ENCODE results near the gene CES2.
"Not testable (repeated sequence)": the region's sequence is repeated elsewhere in the genome, so short reads cannot be mapped to it uniquely, and the experiment has no call there.

The CES2 gene

DNA sequence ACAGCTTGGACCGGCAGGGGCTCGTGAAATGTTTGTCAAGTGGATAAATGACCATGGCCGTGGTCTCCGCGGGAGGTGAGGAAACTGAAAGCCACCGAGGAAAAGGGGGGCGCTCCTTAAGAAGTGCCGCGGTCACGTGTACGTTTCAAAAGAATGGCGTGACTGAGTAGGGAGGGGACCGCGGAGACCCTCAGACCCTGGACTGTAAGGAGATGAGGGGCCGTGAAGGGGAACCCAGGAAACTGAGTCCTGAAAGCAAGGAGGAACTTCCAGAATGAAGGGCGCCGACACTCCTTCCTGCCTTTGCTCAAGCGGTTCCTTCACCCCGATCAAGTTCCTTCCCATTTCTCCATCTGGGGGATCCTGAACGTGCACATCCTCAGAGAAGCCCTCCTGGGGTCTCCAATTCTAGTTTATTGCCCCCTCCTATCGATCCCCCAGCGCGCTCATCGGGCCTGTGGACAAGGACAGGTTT is 440 bp upstream of the CES2 start:
- peak; percentile 33 for DNase-seq (ENCODE audit: low read depth)

DNA sequence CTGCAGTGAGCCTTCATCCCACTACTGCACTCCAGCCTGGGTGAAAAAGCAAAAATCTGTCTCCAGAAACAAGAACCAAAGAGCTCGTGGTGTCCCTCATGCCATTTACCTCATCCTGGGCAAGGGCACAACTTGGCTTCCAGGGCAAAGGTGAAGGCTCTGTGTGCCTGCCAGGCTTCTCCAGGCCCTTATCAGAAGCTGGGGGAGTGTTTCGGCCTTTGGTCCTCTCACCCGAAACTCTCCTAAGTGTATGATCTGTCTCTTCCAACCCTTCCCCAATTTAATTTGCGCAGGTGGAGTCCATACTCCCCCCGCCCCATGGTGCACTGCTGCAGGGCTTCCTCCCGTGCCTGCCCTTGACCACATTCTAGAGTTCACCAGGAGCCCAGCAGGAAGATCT is 1.1 kb downstream of the CES2 start:
- no peak for DNase-seq (ENCODE audit: low read depth)

GRCh38 chr16:66936889-66937554 is 1.7 kb downstream of the CES2 start:
- no peak for DNase-seq (ENCODE audit: low read depth)

- DNase-seq (ENCODE audit: low read depth): no peak
Observed at GRCh38 chr16:66937725-66938337, 2.5 kb downstream of the CES2 start.

DNA sequence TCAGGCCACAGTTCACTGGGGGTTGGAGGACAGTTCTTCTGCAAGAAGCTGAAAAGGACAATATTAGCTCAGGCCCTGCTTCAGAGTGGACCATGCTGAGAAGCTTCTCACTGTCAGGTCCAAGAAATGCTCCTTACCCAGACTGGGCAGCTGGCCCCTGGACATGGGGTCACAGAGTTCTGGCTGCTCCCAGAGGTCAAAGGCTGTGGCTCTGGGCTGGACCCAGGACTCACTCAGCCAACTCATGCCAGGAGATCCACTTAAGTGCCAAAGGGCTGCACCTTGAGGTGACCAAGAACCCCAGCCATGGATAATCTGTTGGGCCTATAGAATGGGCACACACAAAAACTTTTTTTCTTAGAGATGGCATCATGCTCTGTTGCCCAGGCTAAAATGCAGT is 4.0 kb downstream of the CES2 start:
- DNase-seq (ENCODE audit: low read depth): no peak

DNA sequence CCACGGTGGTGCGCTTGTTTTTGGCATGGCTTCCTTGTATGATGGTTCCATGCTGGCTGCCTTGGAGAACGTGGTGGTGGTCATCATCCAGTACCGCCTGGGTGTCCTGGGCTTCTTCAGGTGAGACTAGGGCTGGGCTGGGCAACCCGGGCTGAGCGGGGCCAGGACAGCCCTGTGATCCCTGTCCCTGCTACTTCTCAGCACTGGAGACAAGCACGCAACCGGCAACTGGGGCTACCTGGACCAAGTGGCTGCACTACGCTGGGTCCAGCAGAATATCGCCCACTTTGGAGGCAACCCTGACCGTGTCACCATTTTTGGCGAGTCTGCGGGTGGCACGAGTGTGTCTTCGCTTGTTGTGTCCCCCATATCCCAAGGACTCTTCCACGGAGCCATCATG is 4.9 kb downstream of the CES2 start:
- no peak for DNase-seq (ENCODE audit: low read depth)

- no peak for DNase-seq (ENCODE audit: low read depth)
Observed at GRCh38 chr16:66942981-66943380, 7.7 kb downstream of the CES2 start.

- no peak for DNase-seq (ENCODE audit: low read depth)
Observed at GRCh38 chr16:66943426-66944053, 8.2 kb downstream of the CES2 start.

DNA sequence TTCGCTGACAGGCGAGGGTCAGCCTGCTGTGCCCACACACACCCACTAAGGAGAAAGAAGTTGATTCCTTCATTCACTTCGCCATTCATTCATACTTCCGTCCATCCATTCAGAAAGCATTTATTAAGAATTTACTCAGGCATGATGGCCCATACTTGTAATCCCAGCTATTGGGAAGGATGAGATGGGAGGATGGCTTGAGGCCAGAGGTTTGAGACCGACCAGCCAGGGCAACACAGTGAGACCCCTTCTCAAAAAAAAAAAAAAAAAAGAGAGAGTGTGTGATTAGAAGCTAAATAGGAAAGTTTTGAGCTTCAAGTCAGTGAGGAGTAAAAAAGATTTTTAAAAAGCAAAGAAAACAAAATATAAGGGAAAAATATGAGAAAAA is 8.7 kb downstream of the CES2 start:
- no peak for DNase-seq (ENCODE audit: low read depth)

GRCh38 chr16:66944971-66945370 is 9.7 kb downstream of the CES2 start:
- DNase-seq (ENCODE audit: low read depth): not testable (repeated sequence)

DNA sequence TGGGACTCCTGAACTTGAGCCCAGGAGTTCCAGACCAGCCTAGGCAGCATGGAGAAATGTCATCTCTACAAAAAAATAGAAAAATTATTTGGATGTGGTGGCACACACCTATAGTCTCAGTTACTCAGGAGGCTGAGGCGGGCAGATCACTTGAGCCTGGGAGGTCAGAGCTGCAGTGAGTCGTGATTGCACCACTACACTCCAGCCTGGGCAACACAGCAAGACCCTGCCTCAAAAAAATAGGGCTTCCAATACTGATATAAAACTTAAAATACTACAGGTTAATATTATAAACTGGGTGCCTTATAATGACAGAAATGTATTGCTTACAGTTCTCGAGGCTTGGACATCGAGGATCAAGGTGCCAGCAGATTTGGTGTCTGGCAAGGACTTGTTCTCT is 10.6 kb downstream of the CES2 start:
- no peak for DNase-seq (ENCODE audit: low read depth)

DNA sequence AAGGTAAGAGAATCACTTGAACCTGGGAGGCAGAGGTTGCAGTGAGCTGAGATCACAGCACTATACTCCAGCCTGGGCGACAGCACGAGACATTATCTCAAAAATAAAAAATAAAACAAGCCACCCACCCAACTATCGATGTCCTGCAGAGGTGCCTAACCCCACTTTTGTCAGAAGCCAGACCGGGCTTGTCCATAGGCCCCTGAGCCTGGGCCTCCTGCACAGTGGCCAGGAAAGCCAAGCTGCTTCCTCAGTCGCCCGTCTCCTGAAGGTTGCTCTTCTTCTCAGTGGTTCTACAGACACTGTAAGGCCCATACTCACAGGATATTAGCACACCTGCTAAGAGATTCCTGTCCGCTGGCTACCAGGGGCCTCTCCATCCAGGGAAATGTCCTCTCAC is 11.2 kb downstream of the CES2 start:
- DNase-seq (ENCODE audit: low read depth): no peak

DNA sequence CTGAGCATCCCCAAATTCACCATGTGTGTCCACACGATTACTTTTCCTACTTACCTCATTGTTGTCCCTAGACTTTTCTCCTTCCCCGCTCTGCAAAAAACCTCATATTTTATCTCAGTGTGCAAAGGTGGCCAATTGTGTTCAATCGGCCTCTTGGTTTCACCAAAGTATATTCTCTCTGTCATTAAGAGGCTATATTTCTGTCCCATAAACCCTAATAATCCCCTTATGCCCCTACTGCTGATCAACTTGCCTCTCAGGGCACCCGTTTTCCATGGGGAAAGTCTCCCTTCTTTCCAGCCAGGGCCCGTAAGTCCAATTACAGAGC is 11.6 kb downstream of the CES2 start:
- no peak for DNase-seq (ENCODE audit: low read depth)

DNA sequence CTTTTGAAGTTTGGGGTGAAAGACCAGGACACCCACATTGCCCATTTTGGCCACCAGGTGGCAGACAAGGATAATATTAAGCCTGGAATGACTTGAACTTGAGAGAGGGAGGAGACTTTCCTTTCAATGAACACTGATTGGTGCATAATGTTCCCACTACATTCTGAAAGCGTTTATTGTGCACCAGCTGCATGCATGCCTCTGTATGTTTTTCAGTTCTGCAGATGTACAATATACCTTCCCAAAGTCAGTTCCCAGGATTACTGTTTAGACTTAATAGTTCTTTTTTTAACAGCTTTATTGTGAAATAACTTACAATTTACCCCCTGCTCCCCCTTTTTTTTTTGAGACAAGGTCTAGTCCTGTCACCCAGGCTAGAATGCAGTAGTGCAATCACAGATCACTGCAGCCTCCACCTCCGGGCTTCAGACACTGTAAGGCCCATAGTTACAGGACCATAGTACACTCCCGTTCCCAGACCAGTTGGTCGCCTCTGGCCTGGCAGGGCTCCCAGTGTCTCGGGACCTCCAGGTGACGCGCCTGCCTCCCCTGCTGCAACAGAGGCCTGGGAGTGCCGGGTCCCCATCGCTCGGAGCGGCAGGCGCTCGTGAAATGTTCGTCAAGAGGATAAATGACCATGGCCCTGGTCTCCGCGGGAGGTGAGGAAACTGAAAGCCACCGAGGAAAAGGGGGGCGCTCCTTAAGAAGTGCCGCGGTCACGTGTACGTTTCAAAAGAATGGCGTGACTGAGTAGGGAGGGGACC is 12.2 kb downstream of the CES2 start:
- DNase-seq (ENCODE audit: low read depth): peak; percentile 90

GRCh38 chr16:66948134-66948836 is 13.0 kb downstream of the CES2 start:
- peak; percentile 43 for DNase-seq (ENCODE audit: low read depth)

DNA sequence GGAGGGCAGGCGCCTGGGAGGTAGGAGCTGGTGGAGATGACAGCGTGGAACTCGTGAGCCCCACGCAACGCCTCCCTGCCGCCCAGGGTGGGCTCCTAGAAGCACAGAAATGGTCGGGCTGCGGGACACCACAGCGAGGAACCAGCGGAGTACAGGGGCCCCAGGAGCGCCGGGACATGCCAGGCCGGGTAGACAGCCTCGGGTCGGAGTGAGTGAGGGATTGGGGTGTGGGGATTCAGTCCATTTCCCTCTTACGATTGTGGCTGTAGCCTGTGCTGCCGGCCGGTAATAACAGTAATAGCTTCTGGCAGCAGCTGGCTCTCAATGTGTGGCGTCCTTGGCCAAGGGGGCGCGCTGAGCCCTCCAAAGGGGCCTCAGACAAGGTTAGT is 13.5 kb downstream of the CES2 start:
- DNase-seq (ENCODE audit: low read depth): no peak

GRCh38 chr16:66949472-66949871 is 14.2 kb downstream of the CES2 start:
- no peak for DNase-seq (ENCODE audit: low read depth)

- no peak for DNase-seq (ENCODE audit: low read depth)
Observed at GRCh38 chr16:66950437-66950836, 15.1 kb downstream of the CES2 start.

- no peak for DNase-seq (ENCODE audit: low read depth)
Observed at GRCh38 chr16:66950971-66951790, 15.9 kb downstream of the CES2 start.

DNA sequence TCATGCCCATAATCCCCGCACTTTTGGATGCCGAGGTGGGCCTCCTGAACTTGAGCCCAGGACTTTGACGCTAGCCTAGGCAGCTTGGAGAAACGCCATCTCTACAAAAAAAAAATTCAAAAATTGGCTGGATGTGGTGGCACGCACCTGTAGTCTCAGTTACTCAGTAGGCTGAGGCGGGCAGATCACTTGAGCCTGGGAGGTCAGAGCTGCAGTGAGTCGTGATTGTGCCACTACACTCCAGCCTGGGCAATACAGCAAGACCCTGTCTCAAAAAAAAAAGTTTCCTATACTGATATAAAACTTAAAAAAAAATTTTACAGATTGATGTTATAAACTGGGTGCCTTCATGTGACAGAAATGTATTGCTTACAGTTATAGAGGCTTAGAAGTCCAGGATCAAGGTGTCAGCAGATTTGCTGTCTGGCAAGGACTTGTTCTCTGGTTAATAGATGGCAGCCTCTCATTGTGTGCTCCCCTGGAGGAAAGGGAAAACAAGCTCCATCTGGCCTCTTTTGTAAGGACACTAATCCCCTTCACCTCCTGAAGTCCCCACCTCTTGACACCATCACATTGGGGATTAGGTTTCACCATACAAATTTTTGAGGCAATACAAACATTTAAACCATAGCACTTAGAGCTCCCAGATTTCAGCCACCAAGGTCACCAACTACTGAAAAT is 17.3 kb downstream of the CES2 start:
- DNase-seq (ENCODE audit: low read depth): no peak

All from ELR (cell line).